Hepatocyte (in vitro differentiated cells): Measurements from ENCODE around the gene TNFAIP2.

Experiments used
- EZH2 ChIP-seq: fragments of 200-600 bp; sonication (generic); IDR thresholded peaks from 2 replicates; pipeline ENCODE4 v1.6.1; 2016; ENCODE audit warnings: antibody characterized with exemption, mild to moderate bottlenecking, borderline replicate concordance
- TF ChIP-seq, protein P1 (sequence below): fragments of 200-600 bp; sonication (generic); IDR thresholded peaks from 2 replicates; pipeline ENCODE4 v1.5.1; 2016; ENCODE audit warnings: antibody characterized with exemption, mild to moderate bottlenecking; ENCODE audit not compliant: poor library complexity

- TF ChIP-seq, protein P1, sequence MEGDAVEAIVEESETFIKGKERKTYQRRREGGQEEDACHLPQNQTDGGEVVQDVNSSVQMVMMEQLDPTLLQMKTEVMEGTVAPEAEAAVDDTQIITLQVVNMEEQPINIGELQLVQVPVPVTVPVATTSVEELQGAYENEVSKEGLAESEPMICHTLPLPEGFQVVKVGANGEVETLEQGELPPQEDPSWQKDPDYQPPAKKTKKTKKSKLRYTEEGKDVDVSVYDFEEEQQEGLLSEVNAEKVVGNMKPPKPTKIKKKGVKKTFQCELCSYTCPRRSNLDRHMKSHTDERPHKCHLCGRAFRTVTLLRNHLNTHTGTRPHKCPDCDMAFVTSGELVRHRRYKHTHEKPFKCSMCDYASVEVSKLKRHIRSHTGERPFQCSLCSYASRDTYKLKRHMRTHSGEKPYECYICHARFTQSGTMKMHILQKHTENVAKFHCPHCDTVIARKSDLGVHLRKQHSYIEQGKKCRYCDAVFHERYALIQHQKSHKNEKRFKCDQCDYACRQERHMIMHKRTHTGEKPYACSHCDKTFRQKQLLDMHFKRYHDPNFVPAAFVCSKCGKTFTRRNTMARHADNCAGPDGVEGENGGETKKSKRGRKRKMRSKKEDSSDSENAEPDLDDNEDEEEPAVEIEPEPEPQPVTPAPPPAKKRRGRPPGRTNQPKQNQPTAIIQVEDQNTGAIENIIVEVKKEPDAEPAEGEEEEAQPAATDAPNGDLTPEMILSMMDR, result no peak
- TF ChIP-seq EZH2, result no peak
Observed at GRCh38 chr14:103158688-103159087, 35.4 kb downstream of the TNFAIP2 start.
